ENCODE results near the gene CACNA1S. TPM values are rescaled to one million over a fixed set of nuclear protein-coding genes. Genes with fewer than 3 reads are reported as not detected.

Gene CACNA1S
- total and polyA plus RNA-seq, 2 of the 13 experiments (the other 11 are each of a cell fraction or from before 2014, with no cell fraction given): not detected

GRCh38 chr1:201154389-201155165, 42.4 kb upstream of the CACNA1S start, which contains the start of gene TMEM9 (continued):
- TF ChIP-seq ZBTB37 (CRISPR knock-in tag; IDR thresholded peaks at IDR 0.05) (no peak), ZNF496 (CRISPR knock-in tag; IDR thresholded peaks at IDR 0.05; ENCODE audit: insufficient replicate concordance) (no peak), MED1 (CRISPR knock-in tag; IDR thresholded peaks at IDR 0.05) (no peak), CSRNP2 (CRISPR knock-in tag; conservative IDR thresholded peaks at IDR 0.05; ENCODE audit: low read depth) (no peak), SRSF9 (IDR thresholded peaks at IDR 0.05; ENCODE audit: borderline replicate concordance, insufficient read depth, low read depth, low read length, poor library complexity, severe bottlenecking) (no peak), SNRNP70 (IDR thresholded peaks at IDR 0.05; ENCODE audit: low read depth, low read length) (no peak), IRF1 (CRISPR knock-in tag; IDR thresholded peaks at IDR 0.05; ENCODE audit: low read depth) (no peak), U2AF1 (optimal IDR thresholded peaks at IDR 0.05; ENCODE audit: low read depth, low read length) (no peak), MIER2 (CRISPR knock-in tag; IDR thresholded peaks at IDR 0.05) (no peak), ARNTL (CRISPR knock-in tag; IDR thresholded peaks at IDR 0.05) (no peak; the same call in 1 of the 2 replicates), ZNF296 (CRISPR knock-in tag; conservative IDR thresholded peaks at IDR 0.05) (no peak), HOXA7 (CRISPR knock-in tag; IDR thresholded peaks at IDR 0.05) (no peak), CBFB (CRISPR knock-in tag; IDR thresholded peaks at IDR 0.05) (no peak), ZNF468 (CRISPR knock-in tag; IDR thresholded peaks at IDR 0.05) (no peak), GATAD2A (CRISPR knock-in tag; IDR thresholded peaks at IDR 0.05) (no peak), RFX5 (IDR thresholded peaks at IDR 0.05; ENCODE audit: low read depth, low read length) (peak; percentile 66; the same call in 1 of the 2 replicates), PRPF4 (IDR thresholded peaks at IDR 0.05; ENCODE audit: low read depth, low read length, poor library complexity, severe bottlenecking) (no peak), FOXP1 (IDR thresholded peaks at IDR 0.05) (no peak), FOXP1 (CRISPR knock-in tag; IDR thresholded peaks at IDR 0.05) (no peak)
- TF ChIP-seq, protein P1, sequence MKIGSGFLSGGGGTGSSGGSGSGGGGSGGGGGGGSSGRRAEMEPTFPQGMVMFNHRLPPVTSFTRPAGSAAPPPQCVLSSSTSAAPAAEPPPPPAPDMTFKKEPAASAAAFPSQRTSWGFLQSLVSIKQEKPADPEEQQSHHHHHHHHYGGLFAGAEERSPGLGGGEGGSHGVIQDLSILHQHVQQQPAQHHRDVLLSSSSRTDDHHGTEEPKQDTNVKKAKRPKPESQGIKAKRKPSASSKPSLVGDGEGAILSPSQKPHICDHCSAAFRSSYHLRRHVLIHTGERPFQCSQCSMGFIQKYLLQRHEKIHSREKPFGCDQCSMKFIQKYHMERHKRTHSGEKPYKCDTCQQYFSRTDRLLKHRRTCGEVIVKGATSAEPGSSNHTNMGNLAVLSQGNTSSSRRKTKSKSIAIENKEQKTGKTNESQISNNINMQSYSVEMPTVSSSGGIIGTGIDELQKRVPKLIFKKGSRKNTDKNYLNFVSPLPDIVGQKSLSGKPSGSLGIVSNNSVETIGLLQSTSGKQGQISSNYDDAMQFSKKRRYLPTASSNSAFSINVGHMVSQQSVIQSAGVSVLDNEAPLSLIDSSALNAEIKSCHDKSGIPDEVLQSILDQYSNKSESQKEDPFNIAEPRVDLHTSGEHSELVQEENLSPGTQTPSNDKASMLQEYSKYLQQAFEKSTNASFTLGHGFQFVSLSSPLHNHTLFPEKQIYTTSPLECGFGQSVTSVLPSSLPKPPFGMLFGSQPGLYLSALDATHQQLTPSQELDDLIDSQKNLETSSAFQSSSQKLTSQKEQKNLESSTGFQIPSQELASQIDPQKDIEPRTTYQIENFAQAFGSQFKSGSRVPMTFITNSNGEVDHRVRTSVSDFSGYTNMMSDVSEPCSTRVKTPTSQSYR (CRISPR knock-in tag; IDR thresholded peaks at IDR 0.05; ENCODE audit: borderline replicate concordance): no peak; the same call in 1 of the 2 replicates
- TF ChIP-seq, protein P2, sequence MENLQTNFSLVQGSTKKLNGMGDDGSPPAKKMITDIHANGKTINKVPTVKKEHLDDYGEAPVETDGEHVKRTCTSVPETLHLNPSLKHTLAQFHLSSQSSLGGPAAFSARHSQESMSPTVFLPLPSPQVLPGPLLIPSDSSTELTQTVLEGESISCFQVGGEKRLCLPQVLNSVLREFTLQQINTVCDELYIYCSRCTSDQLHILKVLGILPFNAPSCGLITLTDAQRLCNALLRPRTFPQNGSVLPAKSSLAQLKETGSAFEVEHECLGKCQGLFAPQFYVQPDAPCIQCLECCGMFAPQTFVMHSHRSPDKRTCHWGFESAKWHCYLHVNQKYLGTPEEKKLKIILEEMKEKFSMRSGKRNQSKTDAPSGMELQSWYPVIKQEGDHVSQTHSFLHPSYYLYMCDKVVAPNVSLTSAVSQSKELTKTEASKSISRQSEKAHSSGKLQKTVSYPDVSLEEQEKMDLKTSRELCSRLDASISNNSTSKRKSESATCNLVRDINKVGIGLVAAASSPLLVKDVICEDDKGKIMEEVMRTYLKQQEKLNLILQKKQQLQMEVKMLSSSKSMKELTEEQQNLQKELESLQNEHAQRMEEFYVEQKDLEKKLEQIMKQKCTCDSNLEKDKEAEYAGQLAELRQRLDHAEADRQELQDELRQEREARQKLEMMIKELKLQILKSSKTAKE (CRISPR knock-in tag; IDR thresholded peaks at IDR 0.05; ENCODE audit: borderline replicate concordance): no peak
